IMR-90 (cell line): Measurements from ENCODE around the gene CAMKMT. TPM values are rescaled to one million over a fixed set of nuclear protein-coding genes. Genes with fewer than 3 reads are reported as not detected.

Experiments used
- ATAC-seq: fragments of 200-7000 bp; cut with Tn5 transposase; 2 replicates; pipeline ENCODE4 v1.9.1; 2020; ENCODE audit warnings: low read depth, mild to moderate bottlenecking, moderate library complexity
- BruUV-seq: library from RNA; stranded (reverse); fragments of 400-500 nt; replicated peaks from 2 replicates; lab custom pipeline; 2021; lab: Mats Ljungman, UMichigan
- CTCF ChIA-PET: fragments of 300-600 bp; formaldehyde crosslinking; extraction: SDS; loops from one replicate; lab custom pipeline; 2021; ENCODE audit warnings: antibody characterized with exemption; lab: Yijun Ruan, JAX
- POLR2A ChIA-PET: fragments of 300-600 bp; sonication (Branson Sonifier 250); formaldehyde crosslinking; loops from one replicate; lab custom pipeline; 2022; ENCODE audit warnings: antibody characterized with exemption; ENCODE audit not compliant: unreplicated experiment; lab: Charles Lee
- DNase-seq: peaks from one replicate; pipeline ENCODE4 v3.0.0; 2013
- H2AFZ ChIP-seq: replicated peaks from 2 replicates; pipeline ENCODE3; 2013; ENCODE audit warnings: low read length, mild to moderate bottlenecking; ENCODE audit not compliant: poor library complexity
- H2AK5ac ChIP-seq: 2 replicates; pipeline ENCODE4 v1.6.1; 2013; ENCODE audit warnings: low read depth, low read length, inconsistent platforms
- H2AK9ac ChIP-seq: replicated peaks from 2 replicates; pipeline ENCODE3; 2013; ENCODE audit warnings: mild to moderate bottlenecking, low read depth, low read length, moderate library complexity; ENCODE audit not compliant: poor library complexity
- H2BK120ac ChIP-seq: 2 replicates; pipeline ENCODE4 v1.6.1; 2013; ENCODE audit warnings: low read depth, low read length, inconsistent platforms
- H2BK15ac ChIP-seq: 3 replicates; pipeline ENCODE4 v1.6.1; 2013; ENCODE audit warnings: low read depth, low read length, inconsistent platforms
- H2BK20ac ChIP-seq: 2 replicates; pipeline ENCODE4 v1.6.1; 2013; ENCODE audit warnings: low read depth, mild to moderate bottlenecking, inconsistent platforms, low read length, moderate library complexity
- H2BK5ac ChIP-seq: 2 replicates; pipeline ENCODE4 v1.6.1; 2013; ENCODE audit warnings: mild to moderate bottlenecking, low read depth, low read length, inconsistent platforms; ENCODE audit not compliant: poor library complexity, severe bottlenecking
- H3K14ac ChIP-seq: replicated peaks from 2 replicates; pipeline ENCODE4 v1.6.1; 2013; ENCODE audit warnings: low read depth, low read length, inconsistent platforms
- H3K18ac ChIP-seq: 2 replicates; pipeline ENCODE4 v1.6.1; 2013; ENCODE audit warnings: low read depth, low read length, control low read depth
- H3K23ac ChIP-seq: 2 replicates; pipeline ENCODE4 v1.6.1; 2013; ENCODE audit warnings: low read depth, low read length, inconsistent platforms
- H3K27ac ChIP-seq: 2 replicates; pipeline ENCODE4 v1.5.1; 2013; ENCODE audit warnings: mild to moderate bottlenecking, control low read depth, low read length; ENCODE audit not compliant: insufficient read depth
- H3K27me3 ChIP-seq: 2 replicates; pipeline ENCODE4 v1.6.1; 2013; ENCODE audit warnings: low read length; ENCODE audit not compliant: control insufficient read depth, insufficient read depth
- H3K36me3 ChIP-seq: 2 replicates; pipeline ENCODE4 v1.6.1; 2013; ENCODE audit warnings: low read length, mixed read lengths; ENCODE audit not compliant: control insufficient read depth, insufficient read depth
- H3K4ac ChIP-seq: 2 replicates; pipeline ENCODE4 v1.6.1; 2013; ENCODE audit warnings: low read depth, low read length, inconsistent platforms
- H3K4me1 ChIP-seq: 2 replicates; pipeline ENCODE4 v1.6.1; 2013; ENCODE audit warnings: low read length, mixed read lengths; ENCODE audit not compliant: control insufficient read depth, insufficient read depth
- H3K4me2 ChIP-seq: 2 replicates; pipeline ENCODE4 v1.6.1; 2013; ENCODE audit warnings: low read depth, mild to moderate bottlenecking, control low read depth, low read length, moderate library complexity
- H3K4me3 ChIP-seq: 2 replicates; pipeline ENCODE4 v1.5.1; 2013; ENCODE audit warnings: low read depth, mild to moderate bottlenecking, control low read depth, low read length, moderate library complexity; ENCODE audit not compliant: insufficient read depth
- H3K56ac ChIP-seq: 2 replicates; pipeline ENCODE4 v1.6.1; 2013; ENCODE audit warnings: low read length, inconsistent platforms; ENCODE audit not compliant: insufficient read depth; ENCODE audit errors: extremely low read depth
- H3K79me1 ChIP-seq, 2 experiments: 2 replicates each; pipeline ENCODE4 v1.6.1; 2013; ENCODE audit warnings: low read length in 2 of 2, inconsistent platforms in 1 of 2, low read depth in 1 of 2
- H3K9ac ChIP-seq: 2 replicates; pipeline ENCODE4 v1.6.1; 2013; ENCODE audit warnings: low read depth, low read length, control low read depth
- H3K9me1 ChIP-seq: 2 replicates; pipeline ENCODE4 v1.6.1; 2013; ENCODE audit warnings: low read length, inconsistent platforms; ENCODE audit not compliant: insufficient read depth
- H3K9me3 ChIP-seq: 2 replicates; pipeline ENCODE4 v1.6.1; 2013; ENCODE audit warnings: low read length; ENCODE audit not compliant: control insufficient read depth, insufficient read depth
- H4K20me1 ChIP-seq: 2 replicates; pipeline ENCODE4 v1.6.1; 2013; ENCODE audit warnings: low read length, inconsistent platforms; ENCODE audit not compliant: insufficient read depth
- H4K5ac ChIP-seq: 2 replicates; pipeline ENCODE4 v1.6.1; 2013; ENCODE audit warnings: mild to moderate bottlenecking, low read depth, low read length, control low read depth
- H4K8ac ChIP-seq, 2 experiments: 2 replicates each; pipeline ENCODE4 v1.6.1; 2013; ENCODE audit warnings: low read depth in 2 of 2, low read length in 2 of 2, control low read depth in 1 of 2, inconsistent platforms in 1 of 2
- H4K91ac ChIP-seq: 2 replicates; pipeline ENCODE4 v1.6.1; 2013; ENCODE audit warnings: low read depth, low read length, inconsistent platforms; ENCODE audit not compliant: insufficient read depth
- BHLHE40 ChIP-seq: fragments of 150-350 bp; IDR thresholded peaks from 2 replicates; pipeline ENCODE4 v1.6.1; 2016; ENCODE audit warnings: mild to moderate bottlenecking, low read depth, low read length
- RAD21 ChIP-seq: IDR thresholded peaks from 2 replicates; pipeline ENCODE4 v1.6.1; 2012; ENCODE audit warnings: low read length, improper control_type of control experiment
- WGBS, 2 experiments: methylation state at CpG; one replicate each; pipeline versions ENCODE4 v1.1.5 to v1.1.7; 2013; ENCODE audit warnings: missing lambda C conversion rate in 2 of 2; ENCODE audit not compliant: insufficient read length in 1 of 2; ENCODE audit errors: extremely low coverage in 2 of 2; 5-methylcytosine and 5-hydroxymethylcytosine counted together
- dilution Hi-C: fragments of 300-500 bp; cut with HindIII; formaldehyde crosslinking; loops from one replicate; pipeline ENCODE4 v1.14.3; 2018; ENCODE audit warnings: low sequenced_read_pairs; ENCODE audit not compliant: unreplicated experiment
- in situ Hi-C: fragments of 300-500 bp; cut with MboI; formaldehyde crosslinking; loops from 3 replicates; pipeline ENCODE4 v1.14.3; 2019; ENCODE audit warnings: low sequenced_read_pairs, inconsistent platforms, mixed read lengths
- intact Hi-C: fragments of 100-400 bp; cut with micrococcal nuclease; formaldehyde crosslinking; loops from 2 replicates; pipeline ENCODE4 v1.10.0; 2022
- polyA plus RNA-seq, 3 experiments: library from polyadenylated mRNA; depleted of rRNA; stranded (reverse); fragments of >200 nt; gene quantifications; 2 replicates each; pipeline ENCODE4 v1.2.3, GENCODE V29; 2012; ENCODE audit warnings: low replicate concordance in 1 of 3
- total RNA-seq: library from RNA; depleted of rRNA; stranded (reverse); fragments of >200 nt; gene quantifications from 2 replicates; pipeline ENCODE4 v1.2.3, GENCODE V29; 2012

The CAMKMT gene
- total and polyA plus RNA-seq, 2 of the 4 experiments (the other 2 are of a cell fraction), result 4.4 to 6.8 TPM

- H3K4ac ChIP-seq, result no peak overlapping the region
- H3K4me3 ChIP-seq, result no peak overlapping the region
- ChIA-PET CTCF (no interaction called here), POLR2A (no interaction called here)
- no peaks in the 10 kb centered on the region for H4K20me1 ChIP-seq
- H4K91ac ChIP-seq, result no peak overlapping the region
- no peak overlapping the region for H4K8ac ChIP-seq
- H2BK20ac ChIP-seq, result no peak overlapping the region
- no TSS peak for BruUV-seq
- H3K14ac ChIP-seq, result no peak overlapping the region
- no peak for ATAC-seq
- no peaks in the 10 kb centered on the region for H3K27me3 ChIP-seq
- H2BK5ac ChIP-seq, result no peak overlapping the region
- no peaks in the 10 kb centered on the region for H3K9me3 ChIP-seq
- H2AK9ac ChIP-seq, result no peak overlapping the region
- no peak overlapping the region for H2AFZ ChIP-seq
- no peak overlapping the region for H3K23ac ChIP-seq
- no peaks in the 10 kb centered on the region for H3K9me1 ChIP-seq
- no peak overlapping the region for H3K18ac ChIP-seq
- no peak overlapping the region for H3K9ac ChIP-seq
- dilution Hi-C loops (no loop called here), intact Hi-C loops (no loop called here), in situ Hi-C loops (no loop called here)
- no peak for TF ChIP-seq RAD21
- no peak for TF ChIP-seq BHLHE40
- WGBS, 2 experiments, result no CpG with 5 or more reads among the region's 4 CpGs
- H3K27ac ChIP-seq, result no peak overlapping the region
- H3K79me1 ChIP-seq, result no peaks in the 10 kb centered on the region
- H3K56ac ChIP-seq, result no peak overlapping the region
- no peak overlapping the region for H3K4me2 ChIP-seq
- no peak overlapping the region for H4K5ac ChIP-seq
- no peak overlapping the region for H2AK5ac ChIP-seq
- H2BK120ac ChIP-seq, result no peak overlapping the region
- no peaks in the 10 kb centered on the region for H3K4me1 ChIP-seq
- no peaks in the 10 kb centered on the region for H3K36me3 ChIP-seq
- DNase-seq, result no peak
- H2BK15ac ChIP-seq, result no peak overlapping the region
Observed at GRCh38 chr2:44674473-44675284, 312.9 kb downstream of the CAMKMT start.
